ENCODE results near the gene CHRNB1.

DNA sequence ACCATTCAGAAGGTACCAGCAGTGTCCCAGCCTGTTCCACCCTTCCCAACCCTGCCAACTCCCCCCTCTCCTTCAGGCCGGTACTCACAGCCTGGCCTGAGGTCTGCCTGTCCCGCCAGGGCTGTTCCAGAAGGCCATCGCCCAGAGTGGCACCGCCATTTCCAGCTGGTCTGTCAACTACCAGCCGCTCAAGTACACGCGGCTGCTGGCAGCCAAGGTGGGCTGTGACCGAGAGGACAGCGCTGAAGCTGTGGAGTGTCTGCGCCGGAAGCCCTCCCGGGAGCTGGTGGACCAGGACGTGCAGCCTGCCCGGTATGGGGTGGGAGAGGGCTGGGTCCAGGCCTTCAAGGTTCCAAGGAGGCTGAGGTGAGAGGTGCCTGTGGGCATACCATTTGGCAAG, 30.0 kb upstream of the CHRNB1 start:
- TF ChIP-seq POLR2AphosphoS5 (IDR thresholded peaks at IDR 0.05; ENCODE audit: low read depth), result no peak
- no peak for TF ChIP-seq EZH2 (IDR thresholded peaks at IDR 0.05; ENCODE audit: low read depth, unreplicated experiment)
- TF ChIP-seq CTCF (conservative IDR thresholded peaks at IDR 0.05; ENCODE audit: low read depth in 2 of 2), result no peak
- TF ChIP-seq NANOG (IDR thresholded peaks at IDR 0.05; ENCODE audit: borderline replicate concordance), result no peak
- no peak for TF ChIP-seq EZH2phosphoT487 (IDR thresholded peaks at IDR 0.05; ENCODE audit: unreplicated experiment)
- no peak for TF ChIP-seq REST (IDR thresholded peaks at IDR 0.05; ENCODE audit: unreplicated experiment)
- TF ChIP-seq JUNB (IDR thresholded peaks at IDR 0.05; ENCODE audit: unreplicated experiment), result no peak
- TF ChIP-seq, protein P1, sequence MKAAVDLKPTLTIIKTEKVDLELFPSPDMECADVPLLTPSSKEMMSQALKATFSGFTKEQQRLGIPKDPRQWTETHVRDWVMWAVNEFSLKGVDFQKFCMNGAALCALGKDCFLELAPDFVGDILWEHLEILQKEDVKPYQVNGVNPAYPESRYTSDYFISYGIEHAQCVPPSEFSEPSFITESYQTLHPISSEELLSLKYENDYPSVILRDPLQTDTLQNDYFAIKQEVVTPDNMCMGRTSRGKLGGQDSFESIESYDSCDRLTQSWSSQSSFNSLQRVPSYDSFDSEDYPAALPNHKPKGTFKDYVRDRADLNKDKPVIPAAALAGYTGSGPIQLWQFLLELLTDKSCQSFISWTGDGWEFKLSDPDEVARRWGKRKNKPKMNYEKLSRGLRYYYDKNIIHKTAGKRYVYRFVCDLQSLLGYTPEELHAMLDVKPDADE (IDR thresholded peaks at IDR 0.05), result no peak
- TF ChIP-seq, protein P2, sequence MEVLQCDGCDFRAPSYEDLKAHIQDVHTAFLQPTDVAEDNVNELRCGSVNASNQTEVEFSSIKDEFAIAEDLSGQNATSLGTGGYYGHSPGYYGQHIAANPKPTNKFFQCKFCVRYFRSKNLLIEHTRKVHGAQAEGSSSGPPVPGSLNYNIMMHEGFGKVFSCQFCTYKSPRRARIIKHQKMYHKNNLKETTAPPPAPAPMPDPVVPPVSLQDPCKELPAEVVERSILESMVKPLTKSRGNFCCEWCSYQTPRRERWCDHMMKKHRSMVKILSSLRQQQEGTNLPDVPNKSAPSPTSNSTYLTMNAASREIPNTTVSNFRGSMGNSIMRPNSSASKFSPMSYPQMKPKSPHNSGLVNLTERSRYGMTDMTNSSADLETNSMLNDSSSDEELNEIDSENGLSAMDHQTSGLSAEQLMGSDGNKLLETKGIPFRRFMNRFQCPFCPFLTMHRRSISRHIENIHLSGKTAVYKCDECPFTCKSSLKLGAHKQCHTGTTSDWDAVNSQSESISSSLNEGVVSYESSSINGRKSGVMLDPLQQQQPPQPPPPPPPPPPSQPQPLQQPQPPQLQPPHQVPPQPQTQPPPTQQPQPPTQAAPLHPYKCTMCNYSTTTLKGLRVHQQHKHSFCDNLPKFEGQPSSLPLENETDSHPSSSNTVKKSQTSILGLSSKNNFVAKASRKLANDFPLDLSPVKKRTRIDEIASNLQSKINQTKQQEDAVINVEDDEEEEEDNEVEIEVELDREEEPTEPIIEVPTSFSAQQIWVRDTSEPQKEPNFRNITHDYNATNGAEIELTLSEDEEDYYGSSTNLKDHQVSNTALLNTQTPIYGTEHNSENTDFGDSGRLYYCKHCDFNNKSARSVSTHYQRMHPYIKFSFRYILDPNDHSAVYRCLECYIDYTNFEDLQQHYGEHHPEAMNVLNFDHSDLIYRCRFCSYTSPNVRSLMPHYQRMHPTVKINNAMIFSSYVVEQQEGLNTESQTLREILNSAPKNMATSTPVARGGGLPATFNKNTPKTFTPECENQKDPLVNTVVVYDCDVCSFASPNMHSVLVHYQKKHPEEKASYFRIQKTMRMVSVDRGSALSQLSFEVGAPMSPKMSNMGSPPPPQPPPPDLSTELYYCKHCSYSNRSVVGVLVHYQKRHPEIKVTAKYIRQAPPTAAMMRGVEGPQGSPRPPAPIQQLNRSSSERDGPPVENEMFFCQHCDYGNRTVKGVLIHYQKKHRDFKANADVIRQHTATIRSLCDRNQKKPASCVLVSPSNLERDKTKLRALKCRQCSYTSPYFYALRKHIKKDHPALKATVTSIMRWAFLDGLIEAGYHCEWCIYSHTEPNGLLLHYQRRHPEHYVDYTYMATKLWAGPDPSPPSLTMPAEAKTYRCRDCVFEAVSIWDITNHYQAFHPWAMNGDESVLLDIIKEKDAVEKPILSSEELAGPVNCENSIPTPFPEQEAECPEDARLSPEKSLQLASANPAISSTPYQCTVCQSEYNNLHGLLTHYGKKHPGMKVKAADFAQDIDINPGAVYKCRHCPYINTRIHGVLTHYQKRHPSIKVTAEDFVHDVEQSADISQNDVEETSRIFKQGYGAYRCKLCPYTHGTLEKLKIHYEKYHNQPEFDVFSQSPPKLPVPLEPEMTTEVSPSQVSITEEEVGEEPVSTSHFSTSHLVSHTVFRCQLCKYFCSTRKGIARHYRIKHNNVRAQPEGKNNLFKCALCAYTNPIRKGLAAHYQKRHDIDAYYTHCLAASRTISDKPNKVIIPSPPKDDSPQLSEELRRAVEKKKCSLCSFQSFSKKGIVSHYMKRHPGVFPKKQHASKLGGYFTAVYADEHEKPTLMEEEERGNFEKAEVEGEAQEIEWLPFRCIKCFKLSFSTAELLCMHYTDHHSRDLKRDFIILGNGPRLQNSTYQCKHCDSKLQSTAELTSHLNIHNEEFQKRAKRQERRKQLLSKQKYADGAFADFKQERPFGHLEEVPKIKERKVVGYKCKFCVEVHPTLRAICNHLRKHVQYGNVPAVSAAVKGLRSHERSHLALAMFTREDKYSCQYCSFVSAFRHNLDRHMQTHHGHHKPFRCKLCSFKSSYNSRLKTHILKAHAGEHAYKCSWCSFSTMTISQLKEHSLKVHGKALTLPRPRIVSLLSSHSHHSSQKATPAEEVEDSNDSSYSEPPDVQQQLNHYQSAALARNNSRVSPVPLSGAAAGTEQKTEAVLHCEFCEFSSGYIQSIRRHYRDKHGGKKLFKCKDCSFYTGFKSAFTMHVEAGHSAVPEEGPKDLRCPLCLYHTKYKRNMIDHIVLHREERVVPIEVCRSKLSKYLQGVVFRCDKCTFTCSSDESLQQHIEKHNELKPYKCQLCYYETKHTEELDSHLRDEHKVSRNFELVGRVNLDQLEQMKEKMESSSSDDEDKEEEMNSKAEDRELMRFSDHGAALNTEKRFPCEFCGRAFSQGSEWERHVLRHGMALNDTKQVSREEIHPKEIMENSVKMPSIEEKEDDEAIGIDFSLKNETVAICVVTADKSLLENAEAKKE (CRISPR knock-in tag; IDR thresholded peaks at IDR 0.05), result no peak
- TF ChIP-seq CREB1 (CRISPR knock-in tag; IDR thresholded peaks at IDR 0.05; ENCODE audit: low read depth), result no peak

All from GM23338 (cell line).